RWPE1 (cell line): ENCODE data around the gene HSPD1.
"Not testable (repeated sequence)": the region's sequence is repeated elsewhere in the genome, so short reads cannot be mapped to it uniquely, and the experiment has no call there.

Source experiments
- CTCF ChIA-PET: fragments of 350-600 bp; sonication (Branson Sonifier 250); formaldehyde crosslinking; extraction: SDS; loops from one replicate; lab custom pipeline; 2021; lab: Yijun Ruan, JAX
- POLR2A ChIA-PET: fragments of 400-600 bp; formaldehyde crosslinking; extraction: SDS; loops from one replicate; lab custom pipeline; 2020; ENCODE audit warnings: antibody characterized with exemption; ENCODE audit not compliant: low non-redundant PET; lab: Yijun Ruan, JAX
- DNase-seq: peaks from one replicate; pipeline ENCODE4 v3.0.0; 2012; ENCODE audit warnings: low spot score
- H3K27ac ChIP-seq: fragments of 450-650 bp; 2 replicates; pipeline ENCODE4 v1.5.1; 2017
- CTCF ChIP-seq: fragments of 450-650 bp; conservative IDR thresholded peaks from 2 replicates; pipeline ENCODE4 v1.5.1; 2017; ENCODE audit warnings: low read depth, mild to moderate bottlenecking

The HSPD1 gene

GRCh38 chr2:197452754-197453122 lies 46.9 kb downstream of the HSPD1 start:
- POLR2A ChIA-PET = interaction anchor here (0.5 to 1.0 kb wide), 2 partner anchors 17 to 31 kb away, joined by 7 to 9 read pairs; partner anchors contain the start of gene SF3B1
- H3K27ac ChIP-seq = peak overlapping the region; percentile 99
- no peak for DNase-seq
- no peak for TF ChIP-seq CTCF
- CTCF ChIA-PET = no interaction called here

GRCh38 chr2:197450935-197451358 lies 48.7 kb downstream of the HSPD1 start:
- CTCF ChIA-PET = interaction anchor here (0.5 kb wide), 1 partner anchor 74 kb away, joined by 3 read pairs; no protein-coding TSS in a partner anchor
- H3K27ac ChIP-seq, POLR2A ChIA-PET, DNase-seq: not testable (repeated sequence)

GRCh38 chr2:197450465-197450864 lies 49.2 kb downstream of the HSPD1 start:
- no peak for DNase-seq

GRCh38 chr2:197446844-197447243 lies 52.8 kb downstream of the HSPD1 start:
- POLR2A ChIA-PET = no interaction called here

More at GRCh38 chr2:197450465-197450864, 49.2 kb downstream of the HSPD1 start:
- ChIA-PET CTCF (interaction anchor here (0.5 kb wide), 1 partner anchor 75 kb away, joined by 3 read pairs; no protein-coding TSS in a partner anchor), POLR2A (no interaction called here)
- TF ChIP-seq CTCF = no peak
- no peak overlapping the region for H3K27ac ChIP-seq

GRCh38 chr2:197445746-197446145 lies 53.9 kb downstream of the HSPD1 start:
- TF ChIP-seq CTCF = no peak
- DNase-seq = no peak
- ChIA-PET CTCF (interaction anchor here (0.6 kb wide), 1 partner anchor 1115 kb away, joined by 5 read pairs; no protein-coding TSS in a partner anchor), POLR2A (no interaction called here)
- no peak overlapping the region for H3K27ac ChIP-seq

More at GRCh38 chr2:197446844-197447243, 52.8 kb downstream of the HSPD1 start:
- TF ChIP-seq CTCF = no peak
- H3K27ac ChIP-seq = no peak overlapping the region
- CTCF ChIA-PET = no interaction called here
- DNase-seq = no peak

- DNase-seq = no peak
- TF ChIP-seq CTCF = no peak
- ChIA-PET POLR2A (no interaction called here), CTCF (no interaction called here)
- H3K27ac ChIP-seq = no peak overlapping the region
Observed at GRCh38 chr2:197442857-197443256, 56.8 kb downstream of the HSPD1 start.

- no peak for TF ChIP-seq CTCF
- ChIA-PET CTCF (interaction anchor here (0.6 kb wide), 1 partner anchor 42 kb away, joined by 3 read pairs; no protein-coding TSS in a partner anchor), POLR2A (no interaction called here)
- no peak overlapping the region for H3K27ac ChIP-seq
- no peak for DNase-seq
Observed at GRCh38 chr2:197437380-197437779, 62.3 kb downstream of the HSPD1 start.
